ENCODE measurements around the gene BATF2. TPM values are rescaled to one million over a fixed set of nuclear protein-coding genes. Genes with fewer than 3 reads are reported as not detected.

The BATF2 gene
- total and polyA plus RNA-seq, 9 of the 15 experiments (the other 6 are each of a cell fraction or from before 2014, with no cell fraction given): 1.7 to 8.9 (median 6.4) TPM

DNA sequence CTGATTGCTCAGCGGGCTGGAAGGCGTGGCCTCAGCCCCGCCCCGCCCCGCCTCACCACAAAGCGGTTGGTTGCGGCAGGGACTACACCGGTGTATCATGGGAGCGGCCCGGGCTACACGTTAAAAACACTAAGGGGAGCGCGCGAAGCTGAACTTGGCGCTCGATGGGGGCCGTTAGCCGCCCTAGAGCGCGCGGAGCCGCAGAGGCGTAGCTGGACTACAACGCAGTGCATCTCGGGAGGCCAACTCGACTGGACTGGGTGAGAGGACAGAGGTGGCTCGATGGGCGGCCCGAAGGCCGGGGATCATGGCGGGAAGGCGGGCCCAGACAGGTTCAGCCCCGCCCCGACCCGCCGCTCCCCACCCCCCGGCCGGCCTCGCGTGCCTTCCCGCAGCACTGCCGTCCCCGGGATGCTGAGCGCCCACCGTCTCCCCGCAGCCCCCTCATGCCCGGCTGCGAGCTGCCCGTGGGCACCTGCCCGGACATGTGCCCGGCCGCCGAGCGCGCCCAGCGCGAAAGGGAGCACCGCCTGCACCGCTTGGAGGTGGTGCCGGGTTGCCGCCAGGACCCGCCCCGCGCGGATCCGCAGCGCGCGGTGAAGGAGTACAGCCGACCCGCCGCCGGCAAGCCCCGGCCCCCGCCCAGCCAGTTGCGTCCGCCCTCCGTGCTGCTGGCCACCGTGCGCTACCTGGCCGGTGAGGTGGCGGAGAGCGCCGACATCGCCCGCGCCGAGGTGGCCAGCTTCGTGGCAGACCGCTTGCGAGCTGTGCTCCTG, 44.3 kb upstream of the BATF2 start, which contains the start of gene SAC3D1 (continued):
- TF ChIP-seq GATA2 (CRISPR knock-in tag; IDR thresholded peaks at IDR 0.05): no peak
- TF ChIP-seq, protein P1, sequence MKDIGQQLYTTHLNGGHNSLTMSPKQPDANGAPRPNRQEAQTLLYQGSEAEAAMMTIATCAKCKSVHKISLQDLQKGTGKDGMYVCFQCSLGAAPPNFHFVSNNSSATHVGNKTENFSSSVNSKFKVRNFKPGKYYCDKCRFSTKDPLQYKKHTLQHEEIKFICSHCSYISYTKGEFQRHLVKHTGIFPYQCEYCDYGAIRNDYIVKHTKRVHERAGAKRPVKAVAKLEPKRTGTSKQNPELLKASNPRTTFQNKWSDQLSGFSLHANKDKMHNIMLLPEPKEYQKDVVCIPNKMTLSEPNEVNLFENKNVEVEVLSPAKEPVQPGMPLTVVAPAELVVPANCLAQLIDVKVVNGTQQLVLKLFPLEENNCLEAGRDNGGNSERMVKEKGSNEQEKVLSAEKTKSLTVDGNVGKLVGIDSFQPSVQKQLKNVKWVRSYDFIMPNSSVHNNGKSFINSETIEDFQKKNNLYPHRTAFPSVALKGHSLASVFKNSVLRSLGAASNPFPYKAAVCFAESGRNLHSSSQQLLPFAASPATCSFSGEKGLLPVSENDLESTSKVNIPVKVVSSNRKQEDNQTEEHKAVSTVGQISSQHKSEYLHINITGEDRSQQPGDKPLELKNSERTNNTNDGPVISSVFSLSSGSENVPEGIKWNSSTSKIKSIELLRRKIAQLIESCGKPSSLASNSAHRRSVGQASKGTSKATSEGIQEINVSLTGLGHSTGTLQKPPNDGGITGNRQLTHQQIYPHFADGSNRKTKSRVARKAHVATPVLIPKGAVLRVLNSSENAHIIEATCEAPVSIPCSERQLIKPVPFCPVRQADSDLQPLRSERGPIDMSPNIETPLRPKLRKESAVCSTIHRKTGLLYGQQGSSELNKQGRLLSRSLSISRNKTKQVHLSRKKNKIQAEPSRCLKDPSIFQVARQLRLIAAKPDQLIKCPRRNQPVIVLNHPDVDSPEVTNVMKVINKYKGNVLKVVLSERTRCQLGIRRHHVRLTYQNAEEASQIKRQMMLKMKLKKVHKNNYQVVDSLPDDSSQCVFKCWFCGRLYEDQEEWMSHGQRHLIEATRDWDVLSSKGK (CRISPR knock-in tag; IDR thresholded peaks at IDR 0.05): no peak
- TF ChIP-seq, protein P2, sequence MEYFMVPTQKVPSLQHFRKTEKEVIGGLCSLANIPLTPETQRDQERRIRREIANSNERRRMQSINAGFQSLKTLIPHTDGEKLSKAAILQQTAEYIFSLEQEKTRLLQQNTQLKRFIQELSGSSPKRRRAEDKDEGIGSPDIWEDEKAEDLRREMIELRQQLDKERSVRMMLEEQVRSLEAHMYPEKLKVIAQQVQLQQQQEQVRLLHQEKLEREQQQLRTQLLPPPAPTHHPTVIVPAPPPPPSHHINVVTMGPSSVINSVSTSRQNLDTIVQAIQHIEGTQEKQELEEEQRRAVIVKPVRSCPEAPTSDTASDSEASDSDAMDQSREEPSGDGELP (CRISPR knock-in tag; IDR thresholded peaks at IDR 0.05; ENCODE audit: borderline replicate concordance): peak; percentile 89; the same call in 1 of the 2 replicates
- TF ChIP-seq, protein P3, sequence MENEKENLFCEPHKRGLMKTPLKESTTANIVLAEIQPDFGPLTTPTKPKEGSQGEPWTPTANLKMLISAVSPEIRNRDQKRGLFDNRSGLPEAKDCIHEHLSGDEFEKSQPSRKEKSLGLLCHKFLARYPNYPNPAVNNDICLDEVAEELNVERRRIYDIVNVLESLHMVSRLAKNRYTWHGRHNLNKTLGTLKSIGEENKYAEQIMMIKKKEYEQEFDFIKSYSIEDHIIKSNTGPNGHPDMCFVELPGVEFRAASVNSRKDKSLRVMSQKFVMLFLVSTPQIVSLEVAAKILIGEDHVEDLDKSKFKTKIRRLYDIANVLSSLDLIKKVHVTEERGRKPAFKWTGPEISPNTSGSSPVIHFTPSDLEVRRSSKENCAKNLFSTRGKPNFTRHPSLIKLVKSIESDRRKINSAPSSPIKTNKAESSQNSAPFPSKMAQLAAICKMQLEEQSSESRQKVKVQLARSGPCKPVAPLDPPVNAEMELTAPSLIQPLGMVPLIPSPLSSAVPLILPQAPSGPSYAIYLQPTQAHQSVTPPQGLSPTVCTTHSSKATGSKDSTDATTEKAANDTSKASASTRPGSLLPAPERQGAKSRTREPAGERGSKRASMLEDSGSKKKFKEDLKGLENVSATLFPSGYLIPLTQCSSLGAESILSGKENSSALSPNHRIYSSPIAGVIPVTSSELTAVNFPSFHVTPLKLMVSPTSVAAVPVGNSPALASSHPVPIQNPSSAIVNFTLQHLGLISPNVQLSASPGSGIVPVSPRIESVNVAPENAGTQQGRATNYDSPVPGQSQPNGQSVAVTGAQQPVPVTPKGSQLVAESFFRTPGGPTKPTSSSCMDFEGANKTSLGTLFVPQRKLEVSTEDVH (IDR thresholded peaks at IDR 0.05; ENCODE audit: low read depth, partially characterized antibody): no peak
- TF ChIP-seq DIDO1 (tag; IDR thresholded peaks at IDR 0.05; ENCODE audit: low read depth): no peak
- TF ChIP-seq ZBTB8A (IDR thresholded peaks at IDR 0.05; ENCODE audit: partially characterized antibody): no peak
- TF ChIP-seq FOXK2 (conservative IDR thresholded peaks at IDR 0.05 in 1 of 2, IDR thresholded peaks at IDR 0.05 in 1 of 2; ENCODE audit: low read depth in 2 of 2): peak in 1 of 2 experiments; percentile 44; a peak in 2 of 4 replicates
- TF ChIP-seq TCF7L2 (IDR thresholded peaks at IDR 0.05; ENCODE audit: low read depth, low read length): no peak
- no peak for TF ChIP-seq FOXA1 (IDR thresholded peaks at IDR 0.05; ENCODE audit: borderline replicate concordance)
- TF ChIP-seq MITF (IDR thresholded peaks at IDR 0.05): no peak
- TF ChIP-seq RFX5 (IDR thresholded peaks at IDR 0.05; ENCODE audit: low read depth, low read length): no peak
- TF ChIP-seq BHLHE40 (IDR thresholded peaks at IDR 0.05; ENCODE audit: low read length): no peak
- no peak for TF ChIP-seq HMG20A (CRISPR knock-in tag; conservative IDR thresholded peaks at IDR 0.05)
- no peak for TF ChIP-seq ZNF311 (CRISPR knock-in tag; IDR thresholded peaks at IDR 0.05)
- TF ChIP-seq BMI1 (IDR thresholded peaks at IDR 0.05; ENCODE audit: low read length): no peak
